ENCODE data around the gene ZNF83. TPM values are rescaled to one million over a fixed set of nuclear protein-coding genes. Genes with fewer than 3 reads are reported as not detected.
"Not testable (repeated sequence)": the region's sequence is repeated elsewhere in the genome, so short reads cannot be mapped to it uniquely, and the experiment has no call there.

ZNF83 gene
- 100 to 1,000 TPM; 128 to 130 TPM for total RNA-seq
- 10 to 100 TPM; 10.7 to 25.6 TPM for polyA plus RNA-seq

GRCh38 chr19:52637718-52638585, at the start of gene ZNF83:
TSS of gene ZNF83 (minus strand) at chr19:52638355.
- Histone ChIP-seq H3K36me3 (ENCODE audit: insufficient read depth, low read length) (no peaks in the 10 kb centered on the region), H3K27ac (ENCODE audit: low read depth, low read length) (peak within 1 kb of the TSS; percentile 87), H3K4me3 (ENCODE audit: low read length in 2 of 2) (peak within 1 kb of the TSS; percentile 72 to 98), H3K4me1 (ENCODE audit: insufficient read depth, low read length) (peaks cover 20% of the 10 kb centered on the region), H3K9me3 (ENCODE audit: control insufficient read depth in 1 of 2, low read length in 2 of 2) (no peaks in the 10 kb centered on the region), H3K27me3 (ENCODE audit: insufficient read depth, low read length) (no peaks in the 10 kb centered on the region)
- peaks cover 16 to 18% of the 10 kb centered on the region in 2 donors for H3K36me3 Mint-ChIP-seq
- DNase-seq: peak; percentile 85 to 95 (median 92)
- ChIA-PET POLR2A (ENCODE audit: partially characterized antibody) (interaction anchor here (0.6 to 1.4 kb wide), 8 partner anchors 36 to 342 kb away, joined by 3 to 6 read pairs (median 3); no protein-coding TSS in a partner anchor), CTCF (ENCODE audit: partially characterized antibody) (interaction anchor here (0.9 kb wide), 1 partner anchor 111 kb away, joined by 3 read pairs; no protein-coding TSS in a partner anchor)
- peak within 1 kb of the TSS; percentile 90 to 99 (median 98) for H3K27ac Mint-ChIP-seq
- intact Hi-C loops (cut with micrococcal nuclease): loop anchor here (1.0 to 5.0 kb wide), 9 partner anchors 37 to 559 kb away; partner anchors contain the start of genes ZNF480, ZNF610, ZNF611 and ZNF701
- H3K27me3 Mint-ChIP-seq: no peaks in the 10 kb centered on the region
- peaks cover 10 to 23% (median 16%) of the 10 kb centered on the region in 4 donors for H3K4me1 Mint-ChIP-seq
- H3K4me3 Mint-ChIP-seq: peak within 1 kb of the TSS; percentile 91 to 99 (median 97)
- peaks cover 0 to 31% (median 13%) of the 10 kb centered on the region in 8 donors for H3K9me3 Mint-ChIP-seq

GRCh38 chr19:52687684-52688083, 49.5 kb upstream of the ZNF83 start:
- no peak overlapping the region for H3K27ac Mint-ChIP-seq
- intact Hi-C loops (cut with micrococcal nuclease): no loop called here
- ChIA-PET CTCF (ENCODE audit: partially characterized antibody) (no interaction called here), POLR2A (ENCODE audit: partially characterized antibody) (interaction anchor here (0.6 kb wide), 2 partner anchors 46 to 428 kb away, joined by 3 read pairs; no protein-coding TSS in a partner anchor)
- no peak for DNase-seq
- Histone ChIP-seq H3K36me3 (ENCODE audit: insufficient read depth, low read length) (no peaks in the 10 kb centered on the region), H3K27ac (ENCODE audit: low read depth, low read length) (no peak overlapping the region), H3K4me3 (ENCODE audit: low read length in 2 of 2) (no peak overlapping the region), H3K4me1 (ENCODE audit: insufficient read depth, low read length) (peaks cover 23% of the 10 kb centered on the region), H3K9me3 (ENCODE audit: control insufficient read depth in 1 of 2, low read length in 2 of 2) (no peaks in the 10 kb centered on the region), H3K27me3 (ENCODE audit: insufficient read depth, low read length) (no peaks in the 10 kb centered on the region)
- peaks cover 24 to 54% (median 30%) of the 10 kb centered on the region in 4 donors for H3K4me1 Mint-ChIP-seq
- no peaks in the 10 kb centered on the region for H3K9me3 Mint-ChIP-seq
- peaks cover 15 to 25% of the 10 kb centered on the region in 2 donors for H3K36me3 Mint-ChIP-seq
- no peak overlapping the region for H3K4me3 Mint-ChIP-seq
- H3K27me3 Mint-ChIP-seq: no peaks in the 10 kb centered on the region

GRCh38 chr19:52685811-52686210, 47.7 kb upstream of the ZNF83 start:
- Histone ChIP-seq H3K27me3 (ENCODE audit: insufficient read depth, low read length) (no peaks in the 10 kb centered on the region), H3K4me1 (ENCODE audit: insufficient read depth, low read length) (peaks cover 18% of the 10 kb centered on the region), H3K4me3 (ENCODE audit: low read length in 2 of 2) (no peak overlapping the region), H3K27ac (ENCODE audit: low read depth, low read length) (no peak overlapping the region), H3K9me3 (ENCODE audit: control insufficient read depth in 1 of 2, low read length in 2 of 2) (no peaks in the 10 kb centered on the region), H3K36me3 (ENCODE audit: insufficient read depth, low read length) (no peaks in the 10 kb centered on the region)
- ChIA-PET CTCF (ENCODE audit: partially characterized antibody) (no interaction called here), POLR2A (ENCODE audit: partially characterized antibody) (no interaction called here)
- DNase-seq: no peak
- intact Hi-C loops (cut with micrococcal nuclease): no loop called here
- Mint-ChIP-seq H3K4me1 (peaks cover 30 to 53% (median 33%) of the 10 kb centered on the region in 4 donors), H3K27me3 (no peaks in the 10 kb centered on the region), H3K36me3 (peaks cover 19 to 29% of the 10 kb centered on the region in 2 donors), H3K27ac (peak overlapping the region in 1 of 7 donors; percentile 48), H3K4me3 (no peak overlapping the region), H3K9me3 (no peaks in the 10 kb centered on the region)

DNA sequence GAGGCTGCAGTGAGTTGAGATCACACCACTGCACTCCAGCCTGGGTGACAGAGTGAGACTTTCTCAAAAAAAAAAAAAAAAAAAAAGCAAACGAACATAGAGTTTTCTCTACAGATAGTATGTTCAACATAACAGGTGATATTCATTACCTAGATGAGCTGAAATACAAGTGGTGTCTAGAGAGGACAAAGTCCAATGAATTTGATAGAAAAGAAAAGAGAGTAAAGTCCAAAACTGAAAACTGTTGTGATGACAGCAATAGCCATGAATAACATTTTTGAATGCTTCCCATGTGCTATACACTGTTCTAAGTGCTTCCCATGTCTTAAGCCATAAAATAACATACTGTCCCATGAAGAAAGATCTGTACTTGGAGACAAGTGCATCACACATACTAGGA, 43.1 kb upstream of the ZNF83 start:
- H3K9me3 Mint-ChIP-seq; H3K27ac ChIP-seq (ENCODE audit: low read depth, low read length); H3K9me3 ChIP-seq (ENCODE audit: control insufficient read depth in 1 of 2, low read length in 2 of 2); H3K27me3 ChIP-seq (ENCODE audit: insufficient read depth, low read length); DNase-seq; H3K27me3 Mint-ChIP-seq; H3K36me3 ChIP-seq (ENCODE audit: insufficient read depth, low read length); intact Hi-C loops (cut with micrococcal nuclease); H3K4me3 ChIP-seq (ENCODE audit: low read length in 2 of 2); H3K4me3 Mint-ChIP-seq; H3K4me1 ChIP-seq (ENCODE audit: insufficient read depth, low read length): not testable (repeated sequence)
- ChIA-PET CTCF (ENCODE audit: partially characterized antibody) (interaction anchor here (0.7 to 1.2 kb wide), 2 partner anchors 24 to 89 kb away, joined by 3 to 5 read pairs; no protein-coding TSS in a partner anchor), POLR2A (ENCODE audit: partially characterized antibody) (interaction anchor here (0.8 kb wide), 1 partner anchor 541 kb away, joined by 3 read pairs; the partner anchor contains the start of gene ZNF616)
- Mint-ChIP-seq H3K36me3 (peaks cover 32 to 43% of the 10 kb centered on the region in 2 donors), H3K4me1 (peaks cover 17 to 48% (median 18%) of the 10 kb centered on the region in 4 donors), H3K27ac (peak overlapping the region in 2 of 7 donors; percentile 22 to 25)

DNA sequence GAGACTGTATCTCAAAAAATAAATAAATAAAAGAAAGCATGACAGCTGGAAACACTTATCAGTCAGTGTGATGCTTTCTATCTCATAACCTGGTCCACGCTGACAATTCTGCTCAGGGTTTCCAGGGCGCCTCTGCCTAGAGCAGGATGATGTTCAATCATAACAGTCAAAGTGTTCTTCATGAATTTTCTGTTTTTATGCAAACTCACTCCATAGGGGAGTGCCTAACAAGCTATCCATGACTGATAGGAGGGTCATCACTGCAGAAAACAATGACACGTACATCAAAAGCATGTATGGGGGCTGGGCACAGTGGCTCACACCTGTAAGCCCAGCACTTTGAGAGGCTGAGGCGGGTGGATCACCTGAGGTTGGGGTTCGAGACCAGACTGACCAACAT, 41.4 kb upstream of the ZNF83 start:
- POLR2A ChIA-PET (ENCODE audit: partially characterized antibody): no interaction called here
- Histone ChIP-seq H3K27me3 (ENCODE audit: insufficient read depth, low read length) (no peaks in the 10 kb centered on the region), H3K9me3 (ENCODE audit: control insufficient read depth in 1 of 2, low read length in 2 of 2) (no peaks in the 10 kb centered on the region), H3K27ac (ENCODE audit: low read depth, low read length) (no peak overlapping the region), H3K4me1 (ENCODE audit: insufficient read depth, low read length) (peaks cover 3% of the 10 kb centered on the region), H3K4me3 (ENCODE audit: low read length in 2 of 2) (no peak overlapping the region), H3K36me3 (ENCODE audit: insufficient read depth, low read length) (no peaks in the 10 kb centered on the region)
- intact Hi-C loops (cut with micrococcal nuclease): no loop called here
- peak overlapping the region in 3 of 7 donors; percentile 2 to 47 (median 19) for H3K27ac Mint-ChIP-seq
- no peaks in the 10 kb centered on the region for H3K27me3 Mint-ChIP-seq
- peaks cover 32 to 47% of the 10 kb centered on the region in 2 donors for H3K36me3 Mint-ChIP-seq
- H3K9me3 Mint-ChIP-seq: peaks cover 0 to 13% (median 4%) of the 10 kb centered on the region in 8 donors
- no peak for DNase-seq
- peaks cover 14 to 57% (median 25%) of the 10 kb centered on the region in 4 donors for H3K4me1 Mint-ChIP-seq
- H3K4me3 Mint-ChIP-seq: no peak overlapping the region
- CTCF ChIA-PET (ENCODE audit: partially characterized antibody): no interaction called here

- POLR2A ChIA-PET (ENCODE audit: partially characterized antibody); intact Hi-C loops (cut with micrococcal nuclease); H3K27ac Mint-ChIP-seq: not testable (repeated sequence)
These were observed 37.1 kb upstream of the ZNF83 start for GRCh38 chr19:52675239-52675638.

GRCh38 chr19:52673014-52673413, 34.9 kb upstream of the ZNF83 start:
- CTCF ChIA-PET (ENCODE audit: partially characterized antibody): no interaction called here
- intact Hi-C loops (cut with micrococcal nuclease): no loop called here

More at GRCh38 chr19:52675239-52675638, 37.1 kb upstream of the ZNF83 start:
- H3K4me3 Mint-ChIP-seq; H3K9me3 ChIP-seq (ENCODE audit: control insufficient read depth in 1 of 2, low read length in 2 of 2); H3K4me1 ChIP-seq (ENCODE audit: insufficient read depth, low read length); CTCF ChIA-PET (ENCODE audit: partially characterized antibody); H3K36me3 ChIP-seq (ENCODE audit: insufficient read depth, low read length); H3K27me3 ChIP-seq (ENCODE audit: insufficient read depth, low read length); H3K4me3 ChIP-seq (ENCODE audit: low read length in 2 of 2); H3K27me3 Mint-ChIP-seq; DNase-seq; H3K27ac ChIP-seq (ENCODE audit: low read depth, low read length): not testable (repeated sequence)
- Mint-ChIP-seq H3K36me3 (peaks cover 36 to 48% of the 10 kb centered on the region in 2 donors), H3K9me3 (peaks cover 0 to 19% (median 4%) of the 10 kb centered on the region in 8 donors), H3K4me1 (peaks cover 12 to 47% (median 27%) of the 10 kb centered on the region in 4 donors)

More at GRCh38 chr19:52673014-52673413, 34.9 kb upstream of the ZNF83 start:
- Histone ChIP-seq H3K9me3 (ENCODE audit: control insufficient read depth in 1 of 2, low read length in 2 of 2) (no peaks in the 10 kb centered on the region), H3K27ac (ENCODE audit: low read depth, low read length) (no peak overlapping the region), H3K4me3 (ENCODE audit: low read length in 2 of 2) (no peak overlapping the region), H3K27me3 (ENCODE audit: insufficient read depth, low read length) (no peaks in the 10 kb centered on the region), H3K4me1 (ENCODE audit: insufficient read depth, low read length) (peaks cover 10% of the 10 kb centered on the region), H3K36me3 (ENCODE audit: insufficient read depth, low read length) (no peaks in the 10 kb centered on the region)
- Mint-ChIP-seq H3K4me1 (peaks cover 8 to 34% (median 21%) of the 10 kb centered on the region in 4 donors), H3K9me3 (peaks cover 0 to 14% (median 4%) of the 10 kb centered on the region in 8 donors), H3K27me3 (no peaks in the 10 kb centered on the region), H3K4me3 (no peak overlapping the region), H3K36me3 (peaks cover 42 to 50% of the 10 kb centered on the region in 2 donors), H3K27ac (no peak overlapping the region)
- POLR2A ChIA-PET (ENCODE audit: partially characterized antibody): no interaction called here
- DNase-seq: no peak

Measured in CD4-positive, alpha-beta memory T cell (primary cell).